ENCODE measurements around the gene ZNF229.
"Not testable (repeated sequence)": the region's sequence is repeated elsewhere in the genome, so short reads cannot be mapped to it uniquely, and the experiment has no call there.

The ZNF229 gene

GRCh38 chr19:44451687-44452086, 3.4 kb upstream of the ZNF229 start:
- TF ChIP-seq CTCF (IDR thresholded peaks at IDR 0.05; ENCODE audit: low read depth, low read length, missing control alignments) = no peak
- H3K4me3 ChIP-seq (ENCODE audit: low read depth, low read length) = no peak overlapping the region
- DNase-seq (ENCODE audit: low read depth) = no peak

- no peak for DNase-seq (ENCODE audit: low read depth)
- H3K4me3 ChIP-seq (ENCODE audit: low read depth, low read length) = no peak overlapping the region
- no peak for TF ChIP-seq CTCF (IDR thresholded peaks at IDR 0.05; ENCODE audit: low read depth, low read length, missing control alignments)
Measured at GRCh38 chr19:44438441-44438840, 9.8 kb downstream of the ZNF229 start.

GRCh38 chr19:44435441-44435840, 12.8 kb downstream of the ZNF229 start:
- DNase-seq (ENCODE audit: low read depth) = no peak
- TF ChIP-seq CTCF (IDR thresholded peaks at IDR 0.05; ENCODE audit: low read depth, low read length, missing control alignments) = no peak

GRCh38 chr19:44430956-44431355, 17.3 kb downstream of the ZNF229 start:
- H3K4me3 ChIP-seq (ENCODE audit: low read depth, low read length) = no peak overlapping the region
- TF ChIP-seq CTCF (IDR thresholded peaks at IDR 0.05; ENCODE audit: low read depth, low read length, missing control alignments) = no peak
- DNase-seq (ENCODE audit: low read depth) = no peak

More at GRCh38 chr19:44435441-44435840, 12.8 kb downstream of the ZNF229 start:
- no peak overlapping the region for H3K4me3 ChIP-seq (ENCODE audit: low read depth, low read length)

- not testable (repeated sequence) for DNase-seq (ENCODE audit: low read depth); H3K4me3 ChIP-seq (ENCODE audit: low read depth, low read length)
Measured at GRCh38 chr19:44415553-44415952, 32.7 kb downstream of the ZNF229 start.

- H3K4me3 ChIP-seq (ENCODE audit: low read depth, low read length) = no peak within 1 kb of the TSS
- no peak for DNase-seq (ENCODE audit: low read depth)
- TF ChIP-seq CTCF (IDR thresholded peaks at IDR 0.05; ENCODE audit: low read depth, low read length, missing control alignments) = no peak
Measured at GRCh38 chr19:44401139-44402115, 46.8 kb downstream of the ZNF229 start, which contains the start of gene ZNF285. Gene ZNF285, minus strand, starts transcription at chr19:44401608. Its CDS starts 4,395 bp downstream, at chr19:44397213.

GRCh38 chr19:44389268-44389667, 59.0 kb downstream of the ZNF229 start:
- H3K4me3 ChIP-seq (ENCODE audit: low read depth, low read length); DNase-seq (ENCODE audit: low read depth): not testable (repeated sequence)

Data from GM12864 (cell line).